Endothelial cell (in vitro differentiated cells): ENCODE measurements around the gene UBE2O. TPM values are rescaled to one million over a fixed set of nuclear protein-coding genes. Genes with fewer than 3 reads are reported as not detected.

Source experiments
- DNase-seq: peaks from one replicate; pipeline ENCODE4 v3.0.0; 2021; ENCODE audit warnings: low spot score
- H3K27ac Mint-ChIP-seq: one replicate; pipeline ENCODE4 v1.8.0; 2021; ENCODE audit warnings: mixed read lengths, inconsistent platforms; ENCODE audit not compliant: unreplicated experiment
- H3K27me3 Mint-ChIP-seq: one replicate; pipeline ENCODE4 v1.8.0; 2021; ENCODE audit warnings: mild to moderate bottlenecking, moderate library complexity, mixed read lengths, inconsistent platforms; ENCODE audit not compliant: unreplicated experiment
- H3K36me3 Mint-ChIP-seq: one replicate; pipeline ENCODE4 v1.8.0; 2021; ENCODE audit warnings: mild to moderate bottlenecking, low read depth, mixed read lengths, inconsistent platforms; ENCODE audit not compliant: unreplicated experiment
- H3K4me1 Mint-ChIP-seq: one replicate; pipeline ENCODE4 v1.8.0; 2021; ENCODE audit warnings: mild to moderate bottlenecking, mixed read lengths, inconsistent platforms; ENCODE audit not compliant: unreplicated experiment
- H3K4me3 Mint-ChIP-seq: one replicate; pipeline ENCODE4 v1.8.0; 2021; ENCODE audit warnings: mild to moderate bottlenecking, mixed read lengths, inconsistent platforms; ENCODE audit not compliant: unreplicated experiment
- H3K9me3 Mint-ChIP-seq: one replicate; pipeline ENCODE4 v1.8.0; 2021; ENCODE audit warnings: mixed read lengths, inconsistent platforms; ENCODE audit not compliant: unreplicated experiment
- CTCF ChIP-seq: fragments of 200-600 bp; sonication (generic); IDR thresholded peaks from one replicate; pipeline ENCODE4 v1.5.0; 2021; ENCODE audit warnings: antibody characterized with exemption; ENCODE audit not compliant: unreplicated experiment
- long read RNA-seq: library from polyadenylated mRNA; unstranded; transcript quantifications from one replicate; pipeline ENCODE4 v2.0.0, GENCODE V29; 2020; ENCODE audit not compliant: unreplicated experiment
- total RNA-seq: library from RNA; stranded (reverse); fragmentation: NEBNext Ultra II Directional; extraction: Animal tissue kit (Norgen Biotek cat#: 25700); gene quantifications from one replicate; pipeline ENCODE4 v1.2.1, GENCODE V29; 2021; ENCODE audit not compliant: unreplicated experiment

Gene UBE2O
- total RNA-seq, result 49.0 TPM
- long read RNA-seq, partial matches to known transcripts, result 3 of 7 reads
- long read RNA-seq, other reads (novel, unspliced or antisense), result 4 of 7 reads

DNA sequence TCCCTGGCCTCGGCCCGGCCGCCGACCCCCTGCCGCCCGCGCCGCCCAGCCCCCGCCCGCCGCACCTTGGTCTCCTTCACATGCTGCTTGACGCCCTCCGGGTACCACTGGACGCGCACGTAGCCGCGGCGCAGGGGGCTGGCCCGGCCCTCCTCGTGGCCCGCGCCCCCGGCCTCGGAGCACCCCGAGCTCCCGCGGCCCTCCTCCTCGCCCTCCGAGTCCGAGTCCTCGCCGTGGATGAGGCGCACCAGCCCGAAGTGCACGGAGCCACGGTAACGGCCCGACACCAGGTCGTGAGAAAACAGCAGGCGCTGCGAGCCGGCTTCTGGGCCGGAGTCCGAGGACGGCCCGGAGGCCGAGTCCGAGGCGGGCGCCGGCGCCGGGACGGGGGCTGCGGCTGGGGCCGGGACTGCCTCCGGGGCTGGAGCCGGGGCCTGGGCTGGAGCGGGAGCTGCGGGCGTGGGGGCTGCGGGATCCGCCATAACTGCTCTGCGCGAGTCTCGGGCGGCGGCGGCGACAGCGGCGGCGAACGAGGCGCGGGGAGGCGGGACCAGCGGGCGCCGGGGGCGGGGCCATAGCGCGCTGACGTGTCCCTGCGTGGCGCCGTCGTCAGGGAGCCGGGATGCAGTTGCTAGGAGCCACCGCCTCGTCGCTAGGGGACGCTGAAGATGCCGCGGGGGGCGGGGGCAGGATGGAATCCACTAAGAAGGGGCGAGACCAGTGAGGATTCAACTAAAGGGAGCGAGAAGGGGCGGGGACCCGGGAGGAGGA is at the start of gene UBE2O:
Gene UBE2O (minus strand): TSS at position 493 of the 771 bp plus-strand sequence. CDS start 11 bp downstream, at position 482.
- peak within 1 kb of the TSS; percentile 61 for H3K27ac Mint-ChIP-seq

DNA sequence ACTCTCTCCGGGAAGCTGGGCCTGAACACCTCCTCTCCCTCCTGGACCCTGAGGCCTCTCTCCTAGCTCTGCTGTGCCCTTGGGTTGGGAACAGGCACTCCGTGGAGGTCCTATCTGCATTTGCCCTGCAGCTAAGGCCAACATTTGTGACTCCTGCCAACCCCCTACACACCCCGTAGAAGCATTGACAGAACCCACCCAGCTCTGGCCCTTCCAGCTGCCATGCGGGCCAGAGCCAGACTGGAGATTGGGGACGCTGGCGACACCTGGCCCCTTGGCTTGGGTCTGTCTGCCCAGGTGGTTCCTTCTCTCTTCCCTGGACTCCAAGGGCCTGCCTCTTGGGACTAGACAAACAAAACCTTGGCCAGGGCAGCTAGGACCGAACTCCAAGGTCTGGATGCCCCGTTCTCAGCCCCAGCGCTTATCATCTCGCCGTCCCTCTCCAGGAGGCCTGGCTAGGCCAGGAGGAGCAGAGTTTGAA is 48.9 kb upstream of the UBE2O start:
- H3K4me3 Mint-ChIP-seq, result peak overlapping the region; percentile 93
- peaks cover 38% of the 10 kb centered on the region for H3K4me1 Mint-ChIP-seq
- no peak for DNase-seq
- TF ChIP-seq CTCF, result no peak
- H3K9me3 Mint-ChIP-seq, result no peaks in the 10 kb centered on the region
- peaks cover 11% of the 10 kb centered on the region for H3K27me3 Mint-ChIP-seq
- H3K36me3 Mint-ChIP-seq, result no peaks in the 10 kb centered on the region
- H3K27ac Mint-ChIP-seq, result no peak overlapping the region

More for the DNA sequence above, at the start of gene UBE2O:
- Mint-ChIP-seq H3K4me1 (peaks cover 14% of the 10 kb centered on the region), H3K4me3 (peak within 1 kb of the TSS; percentile 94), H3K27me3 (peaks cover 3% of the 10 kb centered on the region), H3K36me3 (no peaks in the 10 kb centered on the region), H3K9me3 (no peaks in the 10 kb centered on the region)
- peak; percentile 95 for DNase-seq
- peak; percentile 46 for TF ChIP-seq CTCF

- Mint-ChIP-seq H3K9me3 (no peaks in the 10 kb centered on the region), H3K27ac (no peak within 1 kb of the TSS), H3K36me3 (no peaks in the 10 kb centered on the region), H3K4me1 (peaks cover 38% of the 10 kb centered on the region), H3K4me3 (peak within 1 kb of the TSS; percentile 93), H3K27me3 (peaks cover 11% of the 10 kb centered on the region)
- TF ChIP-seq CTCF, result no peak
- peak; percentile 86 for DNase-seq
Measured at GRCh38 chr17:76501018-76501826, 48.3 kb upstream of the UBE2O start, which contains the start of gene RHBDF2. RHBDF2 (minus strand) TSS chr17:76501423; CDS start chr17:76481524, 19,899 bp downstream.

GRCh38 chr17:76500747-76501017 is 47.7 kb upstream of the UBE2O start:
- no peaks in the 10 kb centered on the region for H3K36me3 Mint-ChIP-seq
- peak overlapping the region; percentile 89 for H3K4me3 Mint-ChIP-seq
- TF ChIP-seq CTCF, result no peak
- no peak for DNase-seq
- peaks cover 38% of the 10 kb centered on the region for H3K4me1 Mint-ChIP-seq
- H3K9me3 Mint-ChIP-seq, result no peaks in the 10 kb centered on the region
- no peak overlapping the region for H3K27ac Mint-ChIP-seq
- peaks cover 11% of the 10 kb centered on the region for H3K27me3 Mint-ChIP-seq
